AG04450 (cell line): Measurements from ENCODE around the gene ZNF503. TPM values are rescaled to one million over a fixed set of nuclear protein-coding genes. Genes with fewer than 3 reads are reported as not detected.
"Not testable (repeated sequence)": the region's sequence is repeated elsewhere in the genome, so short reads cannot be mapped to it uniquely, and the experiment has no call there.

ENCODE experiments used
- CTCF ChIA-PET: fragments of 300-600, 350-600 bp; formaldehyde crosslinking; extraction: SDS; loops from one replicate; lab custom pipeline; 2022; ENCODE audit warnings: antibody characterized with exemption, inconsistent platforms; lab: Charles Lee
- POLR2A ChIA-PET: fragments of 350-600 bp; formaldehyde crosslinking; extraction: SDS; loops from one replicate; lab custom pipeline; 2021; ENCODE audit warnings: antibody characterized with exemption, inconsistent platforms; lab: Yijun Ruan, JAX
- DNase-seq: peaks from one replicate; pipeline ENCODE4 v3.0.0-alpha.2; 2011; ENCODE audit warnings: low read depth, low spot score
- H3K27ac ChIP-seq: one replicate; pipeline ENCODE4 v1.5.1; 2012; ENCODE audit warnings: low read depth, low read length, control low read depth
- H3K27me3 ChIP-seq: one replicate; pipeline ENCODE4 v1.6.0; 2012; ENCODE audit warnings: low read length; ENCODE audit not compliant: control insufficient read depth, insufficient read depth
- H3K4me3 ChIP-seq: 2 replicates; pipeline ENCODE4 v1.5.1; 2011; ENCODE audit warnings: mild to moderate bottlenecking, low read depth, low read length, control low read depth
- H3K9me3 ChIP-seq: 2 replicates; pipeline ENCODE4 v1.5.1; 2012; ENCODE audit warnings: low read length; ENCODE audit not compliant: control insufficient read depth, insufficient read depth
- polyA plus RNA-seq: library from polyadenylated mRNA; depleted of rRNA; stranded (reverse); fragments of >200 nt; gene quantifications from 2 replicates; pipeline ENCODE4 v1.2.3, GENCODE V29; 2011
- TF ChIP-seq, protein P1 (sequence below): IDR thresholded peaks from 2 replicates; pipeline ENCODE4 v1.5.1; 2011; ENCODE audit warnings: low read depth, low read length, control low read depth, inconsistent platforms

The ZNF503 gene
- polyA plus RNA-seq, 1 experiment, result 2.5 TPM

DNA sequence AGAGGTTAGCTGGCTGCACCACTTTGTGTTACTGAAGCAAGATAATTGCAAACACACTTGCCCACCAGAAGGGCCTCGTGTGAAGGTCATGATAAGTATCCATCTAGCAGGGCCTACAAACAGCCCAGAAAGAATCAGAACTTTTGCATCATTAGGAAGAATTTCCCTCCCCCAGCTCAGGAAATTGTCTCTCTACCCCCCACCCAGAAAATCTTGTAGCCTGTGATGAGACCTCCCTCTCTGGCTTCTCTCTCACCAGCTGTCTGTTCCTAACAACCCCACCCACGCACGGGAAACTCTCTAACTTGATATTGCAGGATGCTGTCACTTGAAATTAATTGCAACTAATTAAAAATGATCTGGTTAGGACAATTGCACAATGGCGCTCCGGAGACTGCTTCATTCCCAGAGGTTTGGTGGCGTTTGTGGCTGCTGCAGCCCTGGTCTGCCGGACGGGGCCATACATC, 34.5 kb downstream of the ZNF503 start:
- Histone ChIP-seq H3K9me3 (no peaks in the 10 kb centered on the region), H3K4me3 (no peak overlapping the region), H3K27ac (no peak overlapping the region), H3K27me3 (peaks cover 12% of the 10 kb centered on the region)
- POLR2A ChIA-PET, result no interaction called here
- TF ChIP-seq, protein P1, sequence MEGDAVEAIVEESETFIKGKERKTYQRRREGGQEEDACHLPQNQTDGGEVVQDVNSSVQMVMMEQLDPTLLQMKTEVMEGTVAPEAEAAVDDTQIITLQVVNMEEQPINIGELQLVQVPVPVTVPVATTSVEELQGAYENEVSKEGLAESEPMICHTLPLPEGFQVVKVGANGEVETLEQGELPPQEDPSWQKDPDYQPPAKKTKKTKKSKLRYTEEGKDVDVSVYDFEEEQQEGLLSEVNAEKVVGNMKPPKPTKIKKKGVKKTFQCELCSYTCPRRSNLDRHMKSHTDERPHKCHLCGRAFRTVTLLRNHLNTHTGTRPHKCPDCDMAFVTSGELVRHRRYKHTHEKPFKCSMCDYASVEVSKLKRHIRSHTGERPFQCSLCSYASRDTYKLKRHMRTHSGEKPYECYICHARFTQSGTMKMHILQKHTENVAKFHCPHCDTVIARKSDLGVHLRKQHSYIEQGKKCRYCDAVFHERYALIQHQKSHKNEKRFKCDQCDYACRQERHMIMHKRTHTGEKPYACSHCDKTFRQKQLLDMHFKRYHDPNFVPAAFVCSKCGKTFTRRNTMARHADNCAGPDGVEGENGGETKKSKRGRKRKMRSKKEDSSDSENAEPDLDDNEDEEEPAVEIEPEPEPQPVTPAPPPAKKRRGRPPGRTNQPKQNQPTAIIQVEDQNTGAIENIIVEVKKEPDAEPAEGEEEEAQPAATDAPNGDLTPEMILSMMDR, result no peak
- CTCF ChIA-PET, result no interaction called here
- no peak for DNase-seq

DNA sequence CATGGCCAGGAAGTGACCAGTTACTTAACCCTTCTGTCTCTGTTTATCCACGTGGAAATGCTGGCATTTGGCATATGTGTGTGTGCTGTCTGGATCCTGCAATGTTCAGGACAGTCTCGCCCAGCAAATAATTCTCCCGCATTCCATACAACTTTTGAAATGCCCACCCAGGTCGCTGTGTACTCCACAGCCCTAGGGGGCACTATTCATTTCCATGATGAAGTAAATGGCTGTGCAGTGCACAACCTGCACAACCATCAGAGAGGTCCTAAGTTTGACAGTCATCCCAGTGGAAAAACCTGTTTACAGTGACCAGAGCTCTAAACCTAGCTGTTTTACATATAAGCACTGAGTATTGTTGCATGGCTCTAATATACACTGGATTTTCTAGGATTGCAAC, 38.1 kb downstream of the ZNF503 start:
- DNase-seq, result no peak
- TF ChIP-seq, protein P1, result no peak
- no peaks in the 10 kb centered on the region for H3K9me3 ChIP-seq
- no peaks in the 10 kb centered on the region for H3K27me3 ChIP-seq
- ChIA-PET CTCF (no interaction called here), POLR2A (interaction anchor here (0.6 kb wide), 1 partner anchor 1653 kb away, joined by 3 read pairs; no protein-coding TSS in a partner anchor)
- no peak overlapping the region for H3K4me3 ChIP-seq
- no peak overlapping the region for H3K27ac ChIP-seq

DNA sequence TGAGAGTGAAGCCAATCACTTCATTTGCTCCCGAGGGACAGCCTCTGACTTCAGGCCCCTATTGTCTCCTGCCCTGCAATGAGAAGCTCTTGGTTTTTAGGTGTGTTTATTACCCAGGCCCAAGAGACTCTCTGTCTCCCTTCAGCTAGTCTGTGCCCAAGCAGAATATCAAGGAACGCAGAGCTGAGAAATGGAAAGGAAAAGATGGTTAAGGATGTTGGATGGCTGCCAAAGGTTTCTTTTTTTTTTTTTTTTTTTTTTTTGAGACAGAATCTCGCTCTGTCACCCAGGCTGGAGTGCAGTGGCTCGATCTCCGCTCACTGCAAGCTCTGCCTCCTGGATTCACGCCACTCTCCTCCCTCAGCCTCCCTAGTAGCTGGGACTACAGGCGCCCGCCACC, 41.7 kb downstream of the ZNF503 start:
- H3K27ac ChIP-seq, result peak overlapping the region; percentile 77
- H3K27me3 ChIP-seq, H3K9me3 ChIP-seq, H3K4me3 ChIP-seq, DNase-seq: not testable (repeated sequence)
- ChIA-PET CTCF (interaction anchor here (0.6 to 3.4 kb wide), 2 partner anchors 35 to 1647 kb away, joined by 3 to 12 read pairs; no protein-coding TSS in a partner anchor), POLR2A (interaction anchor here (1.7 to 1.8 kb wide), 2 partner anchors 36 to 42 kb away, joined by 7 to 8 read pairs; partner anchors contain the start of gene ZNF503)

DNA sequence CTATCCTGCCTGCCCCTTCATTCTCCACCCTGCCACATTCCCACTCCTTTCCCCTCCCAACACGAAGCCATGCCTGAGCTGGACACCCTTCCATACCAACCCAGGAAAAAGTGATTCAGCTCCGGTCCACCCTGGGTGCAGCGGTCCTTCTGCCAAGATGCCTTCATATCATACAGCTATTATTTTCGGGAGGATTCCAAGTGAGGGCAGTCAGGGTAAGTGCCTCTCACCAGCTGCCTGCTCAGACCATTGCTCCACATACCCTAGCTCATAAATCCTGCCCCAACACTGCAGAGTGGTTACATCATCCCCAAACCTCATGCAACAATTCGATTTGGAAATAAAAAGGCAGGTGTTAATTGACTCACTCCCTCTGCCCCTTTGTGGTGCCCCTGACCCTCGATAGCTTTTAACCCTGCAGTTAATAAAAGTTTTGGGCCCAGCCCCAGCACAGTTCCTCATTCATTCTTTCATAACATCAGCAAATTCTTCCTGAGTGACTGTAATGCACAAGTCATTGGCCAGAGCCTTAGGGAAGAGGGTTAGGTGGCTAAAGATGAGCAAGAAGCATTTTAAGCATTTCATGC, 42.6 kb downstream of the ZNF503 start:
- peak; percentile 59 for DNase-seq
- H3K27me3 ChIP-seq, result no peaks in the 10 kb centered on the region
- TF ChIP-seq, protein P1, result no peak
- ChIA-PET CTCF (interaction anchor here (0.8 to 3.4 kb wide), 2 partner anchors 36 to 123 kb away, joined by 3 to 12 read pairs; partner anchors contain the start of gene COMTD1), POLR2A (interaction anchor here (0.8 to 1.8 kb wide), 4 partner anchors 37 to 63 kb away, joined by 3 to 8 read pairs (median 5); partner anchors contain the start of gene ZNF503)
- peak overlapping the region; percentile 77 for H3K27ac ChIP-seq
- peaks cover 9% of the 10 kb centered on the region; the same call in 1 of the 2 replicates for H3K9me3 ChIP-seq
- no peak overlapping the region for H3K4me3 ChIP-seq

DNA sequence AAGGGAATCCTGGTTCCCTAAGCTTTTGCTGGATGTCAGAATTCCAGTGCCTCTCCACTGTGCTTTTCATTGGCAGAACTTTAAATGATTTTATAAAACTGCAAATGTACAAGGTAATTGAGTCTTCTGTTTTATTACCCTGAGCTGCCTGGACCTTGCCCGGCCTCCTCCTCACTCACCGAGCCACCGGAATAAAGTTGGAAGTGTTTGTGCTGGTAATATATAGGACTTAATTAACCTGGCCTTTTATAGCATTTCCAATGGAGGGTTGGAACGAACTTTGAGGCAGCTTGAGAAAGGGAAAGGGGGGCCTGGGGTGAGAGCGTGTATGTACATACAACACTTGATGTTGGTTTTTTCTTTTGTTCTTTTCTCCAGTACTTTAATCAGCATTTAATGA, 43.4 kb downstream of the ZNF503 start:
- ChIA-PET CTCF (interaction anchor here (0.8 kb wide), 1 partner anchor 122 kb away, joined by 3 read pairs; the partner anchor contains the start of gene COMTD1), POLR2A (interaction anchor here (0.8 to 1.8 kb wide), 3 partner anchors 44 to 63 kb away, joined by 3 to 8 read pairs (median 3); partner anchors contain the start of gene ZNF503)
- DNase-seq, result no peak
- TF ChIP-seq, protein P1, result no peak
- H3K27ac ChIP-seq, result no peak overlapping the region
- no peaks in the 10 kb centered on the region for H3K27me3 ChIP-seq
- H3K4me3 ChIP-seq, result no peak overlapping the region
- H3K9me3 ChIP-seq, result peaks cover 9% of the 10 kb centered on the region; the same call in 1 of the 2 replicates
